ENCODE data around the gene DNAL1. TPM values are rescaled to one million over a fixed set of nuclear protein-coding genes. Genes with fewer than 3 reads are reported as not detected.

The DNAL1 gene
- total and polyA plus RNA-seq, 2 of the 13 experiments (the other 11 are each of a cell fraction or from before 2014, with no cell fraction given): 1.4 to 13.3 TPM

GRCh38 chr14:73661872-73662271, 17.1 kb downstream of the DNAL1 start:
- CTCF ChIA-PET (ENCODE audit: low intra/inter-chr PET ratio, low total read pairs): interaction anchor here (0.8 kb wide), 1 partner anchor 29 kb away, joined by 3 read pairs; no protein-coding TSS in a partner anchor

More at GRCh38 chr14:73661872-73662271, 17.1 kb downstream of the DNAL1 start:
- Histone ChIP-seq H3K9me3 (ENCODE audit: low read length) (no peaks in the 10 kb centered on the region), H3K4me2 (ENCODE audit: low read depth, low read length) (no peak overlapping the region), H3K27ac (ENCODE audit: extremely low read length, insufficient read depth, low read length) (no peak overlapping the region), H2AFZ (ENCODE audit: low read length) (no peak overlapping the region), H3K9ac (ENCODE audit: insufficient read depth, low read depth, low read length) (no peak overlapping the region), H3K36me3 (replicated peaks in 1 of 2; ENCODE audit: control insufficient read depth in 1 of 2, insufficient read depth in 2 of 2, low read length in 2 of 2) (peaks cover 0 to 4% of the 10 kb centered on the region in 2 experiments; a peak in 1 of 5 replicates), H3K4me3 (replicated peaks in 1 of 3; ENCODE audit: insufficient read depth in 1 of 3, low read depth in 2 of 3, low read length in 3 of 3) (no peak overlapping the region), H3K4me1 (ENCODE audit: insufficient read depth, low read length) (peaks cover 25% of the 10 kb centered on the region), H4K20me1 (ENCODE audit: insufficient read depth, low read length) (no peaks in the 10 kb centered on the region), H3K27me3 (ENCODE audit: control insufficient read depth in 1 of 2, insufficient read depth in 2 of 2, low read length in 2 of 2) (no peaks in the 10 kb centered on the region), H3K79me2 (ENCODE audit: insufficient read depth, low read length) (no peaks in the 10 kb centered on the region)
- POLR2A ChIA-PET: no interaction called here
- no peak for ATAC-seq
- in situ Hi-C loops (cut with HindIII; ENCODE audit: extremely low pct_ligation_motif_present, low pct_unique_long_range_greater_than_20kb): no loop called here
- intact Hi-C loops (cut with micrococcal nuclease; ENCODE audit: unreplicated experiment): no loop called here
- no peak for FAIRE-seq
- 90% methylated on average over 2 of the region's 2 CpGs for WGBS (ENCODE audit: low lambda C conversion rate)
- TF ChIP-seq ZNF576 (CRISPR knock-in tag; IDR thresholded peaks at IDR 0.05) (no peak), ZNF766 (CRISPR knock-in tag; IDR thresholded peaks at IDR 0.05; ENCODE audit: borderline replicate concordance) (no peak), TBL1XR1 (IDR thresholded peaks at IDR 0.05; ENCODE audit: borderline replicate concordance, low read length, partially characterized antibody) (no peak), ZNF512 (CRISPR knock-in tag; IDR thresholded peaks at IDR 0.05) (no peak), PLSCR1 (CRISPR knock-in tag; IDR thresholded peaks at IDR 0.05; ENCODE audit: borderline replicate concordance) (no peak), IRF1 (CRISPR knock-in tag; IDR thresholded peaks at IDR 0.05; ENCODE audit: low read depth) (no peak), GTF2F1 (IDR thresholded peaks at IDR 0.05; ENCODE audit: low read length) (no peak), ZMYM2 (CRISPR knock-in tag; IDR thresholded peaks at IDR 0.05) (no peak), HOXA7 (CRISPR knock-in tag; IDR thresholded peaks at IDR 0.05) (no peak), DMAP1 (CRISPR knock-in tag; IDR thresholded peaks at IDR 0.05) (no peak), ZNF33A (CRISPR knock-in tag; IDR thresholded peaks at IDR 0.05; ENCODE audit: borderline replicate concordance) (no peak), ZNF788 (CRISPR knock-in tag; IDR thresholded peaks at IDR 0.05; ENCODE audit: borderline replicate concordance) (no peak), ZNF570 (CRISPR knock-in tag; IDR thresholded peaks at IDR 0.05; ENCODE audit: borderline replicate concordance) (no peak), KDM1A (CRISPR knock-in tag; IDR thresholded peaks at IDR 0.05) (no peak), RFX1 (IDR thresholded peaks at IDR 0.05) (no peak), ZNF589 (CRISPR knock-in tag; conservative IDR thresholded peaks at IDR 0.05) (no peak), POLR2AphosphoS5 (IDR thresholded peaks at IDR 0.05; ENCODE audit: low read depth, low read length) (no peak), ZNF501 (CRISPR knock-in tag; IDR thresholded peaks at IDR 0.05) (no peak), MIER3 (CRISPR knock-in tag; IDR thresholded peaks at IDR 0.05; ENCODE audit: borderline replicate concordance) (no peak), CBFB (CRISPR knock-in tag; IDR thresholded peaks at IDR 0.05) (no peak)
- no peak for DNase-seq (ENCODE audit: low spot score)
- BruUV-seq (replicated peaks): no TSS peak

All from HepG2 (cell line).